IPS-18a (cell line): ENCODE measurements around the gene TMEM132A.

ENCODE experiments used
- H3K27ac ChIP-seq: one replicate; pipeline ENCODE4 v1.5.1; 2013; ENCODE audit warnings: low read length
- H3K27me3 ChIP-seq: one replicate; pipeline ENCODE4 v1.6.1; 2013; ENCODE audit warnings: mild to moderate bottlenecking, low read length; ENCODE audit not compliant: control insufficient read depth, insufficient read depth
- H3K36me3 ChIP-seq: one replicate; pipeline ENCODE4 v1.6.1; 2013; ENCODE audit warnings: low read depth, low read length; ENCODE audit not compliant: control insufficient read depth
- H3K4me1 ChIP-seq: one replicate; pipeline ENCODE4 v1.6.1; 2013; ENCODE audit warnings: low read depth, low read length; ENCODE audit not compliant: control insufficient read depth
- H3K4me3 ChIP-seq: one replicate; pipeline ENCODE4 v1.5.1; 2013; ENCODE audit warnings: low read length
- H3K9ac ChIP-seq: one replicate; pipeline ENCODE4 v1.6.1; 2013; ENCODE audit warnings: mild to moderate bottlenecking, low read length, moderate library complexity
- H3K9me3 ChIP-seq: one replicate; pipeline ENCODE4 v1.6.1; 2013; ENCODE audit warnings: low read depth, low read length; ENCODE audit not compliant: control insufficient read depth

The TMEM132A gene

DNA sequence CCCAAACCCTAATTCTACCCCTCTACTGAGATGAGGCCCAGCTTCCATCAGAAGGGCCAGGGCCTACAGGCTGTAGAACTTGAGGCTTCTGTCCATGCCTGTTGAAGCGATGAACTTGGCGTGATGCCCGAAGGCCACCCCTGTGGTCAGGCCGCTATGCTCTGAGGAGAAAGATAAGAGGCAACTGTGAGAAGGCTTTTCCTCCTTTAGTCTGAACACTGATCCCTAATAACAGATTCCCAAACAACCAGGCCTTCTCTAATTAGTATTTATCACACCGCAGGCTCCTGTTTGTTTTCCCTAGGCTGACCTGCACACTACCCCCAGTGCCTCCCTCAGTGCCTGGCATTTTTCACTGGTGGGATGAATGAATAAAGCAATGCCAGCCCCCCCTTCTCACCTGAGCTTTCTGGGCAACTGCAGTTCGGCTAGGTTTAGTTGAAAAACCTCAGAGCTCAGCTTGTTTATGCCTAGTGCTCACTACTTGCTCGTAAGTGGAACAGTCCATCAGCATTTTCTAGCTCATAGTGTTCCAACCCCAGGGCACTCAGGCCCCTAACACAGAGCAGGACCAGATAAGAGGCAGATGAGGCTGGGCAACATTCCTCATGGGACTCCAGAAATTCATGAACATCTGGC, 33.0 kb upstream of the TMEM132A start:
- no peak overlapping the region for H3K9ac ChIP-seq

DNA sequence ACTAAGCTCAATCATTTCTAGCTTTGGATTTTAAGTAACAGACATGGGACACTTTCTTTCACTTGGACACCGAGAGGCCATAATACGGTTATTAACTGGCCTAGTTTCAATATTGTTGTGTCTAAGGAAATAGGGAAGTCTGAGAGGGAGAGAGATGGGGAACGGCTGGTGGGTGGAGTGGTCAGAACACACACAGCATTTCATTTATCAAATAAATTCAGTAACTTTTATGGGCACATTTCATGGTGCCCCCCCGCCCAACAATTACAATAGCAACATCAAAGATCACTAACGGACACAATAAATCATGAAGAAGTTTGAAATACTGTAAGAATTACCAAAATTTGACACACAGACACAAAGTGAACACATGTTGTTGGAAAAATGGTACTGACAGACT, 28.6 kb upstream of the TMEM132A start:
- no peaks in the 10 kb centered on the region for H3K9me3 ChIP-seq
- H3K27ac ChIP-seq: no peak overlapping the region
- H3K36me3 ChIP-seq: peaks cover 88% of the 10 kb centered on the region
- no peak overlapping the region for H3K9ac ChIP-seq
- no peak overlapping the region for H3K4me3 ChIP-seq
- no peaks in the 10 kb centered on the region for H3K27me3 ChIP-seq
- no peaks in the 10 kb centered on the region for H3K4me1 ChIP-seq

More for the DNA sequence above, 33.0 kb upstream of the TMEM132A start:
- Histone ChIP-seq H3K9me3 (no peaks in the 10 kb centered on the region), H3K4me1 (no peaks in the 10 kb centered on the region), H3K27ac (no peak overlapping the region), H3K4me3 (no peak overlapping the region), H3K27me3 (no peaks in the 10 kb centered on the region), H3K36me3 (peaks cover 54% of the 10 kb centered on the region)

DNA sequence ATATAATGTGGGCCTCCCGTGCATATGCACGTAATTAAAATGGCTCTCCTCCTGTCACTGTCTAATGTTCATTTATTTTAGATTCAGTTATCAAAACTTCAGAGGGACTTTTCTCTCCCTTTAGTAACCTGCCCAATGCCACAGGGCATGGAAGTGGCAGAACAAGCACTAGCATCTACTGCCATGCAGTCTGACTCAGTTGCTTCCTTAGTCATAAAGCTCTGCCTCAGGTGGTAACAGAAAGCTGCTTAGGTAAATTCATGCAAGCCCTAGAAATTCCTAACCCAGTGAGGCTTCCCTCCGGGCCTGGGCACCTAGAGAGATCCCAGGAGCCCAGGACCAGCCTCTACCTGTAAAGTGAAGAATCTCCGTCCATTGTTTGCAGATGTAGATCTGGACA, 26.8 kb upstream of the TMEM132A start:
- H3K9ac ChIP-seq: no peak overlapping the region
- no peaks in the 10 kb centered on the region for H3K9me3 ChIP-seq
- H3K36me3 ChIP-seq: peaks cover 91% of the 10 kb centered on the region
- H3K4me3 ChIP-seq: no peak overlapping the region
- no peak overlapping the region for H3K27ac ChIP-seq
- no peaks in the 10 kb centered on the region for H3K27me3 ChIP-seq
- H3K4me1 ChIP-seq: no peaks in the 10 kb centered on the region

DNA sequence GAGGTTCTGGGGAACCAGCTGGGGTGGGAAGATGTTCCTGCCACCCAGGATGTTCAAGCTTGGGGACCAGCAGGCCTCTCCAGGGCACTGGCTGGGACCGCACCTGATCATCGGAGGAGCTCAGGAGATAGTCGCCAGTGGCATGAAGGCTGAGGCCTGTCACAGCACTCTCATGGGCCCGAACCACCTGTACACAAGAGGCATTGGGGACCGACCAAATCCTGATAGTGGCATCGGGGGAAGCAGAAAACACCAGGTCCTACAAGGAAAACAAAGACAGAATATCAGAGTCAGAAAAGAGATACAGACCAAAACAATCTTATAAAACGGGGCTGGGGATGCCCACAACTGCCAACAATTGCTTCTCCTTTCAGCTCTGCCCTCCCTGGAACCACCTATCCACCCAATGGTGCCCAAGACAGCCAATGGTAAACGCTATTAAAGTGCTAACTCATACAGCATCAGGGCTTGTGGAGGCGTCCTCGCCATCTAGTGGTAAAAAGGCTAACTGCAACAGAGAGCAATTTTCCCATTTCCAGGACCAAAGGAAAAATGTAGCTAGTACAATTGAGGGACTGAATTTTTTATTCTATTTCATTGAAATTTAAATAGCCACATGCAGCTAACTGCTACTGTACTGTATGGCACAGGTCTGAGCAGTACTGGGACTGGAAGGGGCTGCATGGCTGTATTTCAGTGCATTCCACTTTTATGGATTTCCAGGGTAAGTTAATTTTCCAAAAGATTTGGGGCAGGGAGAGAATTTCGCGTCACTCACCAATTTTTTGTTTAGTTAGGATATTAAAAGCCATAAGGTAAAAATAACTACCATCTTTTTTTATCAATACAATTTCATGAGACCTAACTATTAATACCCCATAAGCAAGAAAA, 25.0 kb upstream of the TMEM132A start:
- no peaks in the 10 kb centered on the region for H3K9me3 ChIP-seq
- peaks cover 87% of the 10 kb centered on the region for H3K36me3 ChIP-seq
- no peak overlapping the region for H3K9ac ChIP-seq
- no peaks in the 10 kb centered on the region for H3K27me3 ChIP-seq
- peak overlapping the region; percentile 70 for H3K27ac ChIP-seq
- no peaks in the 10 kb centered on the region for H3K4me1 ChIP-seq
- no peak overlapping the region for H3K4me3 ChIP-seq

DNA sequence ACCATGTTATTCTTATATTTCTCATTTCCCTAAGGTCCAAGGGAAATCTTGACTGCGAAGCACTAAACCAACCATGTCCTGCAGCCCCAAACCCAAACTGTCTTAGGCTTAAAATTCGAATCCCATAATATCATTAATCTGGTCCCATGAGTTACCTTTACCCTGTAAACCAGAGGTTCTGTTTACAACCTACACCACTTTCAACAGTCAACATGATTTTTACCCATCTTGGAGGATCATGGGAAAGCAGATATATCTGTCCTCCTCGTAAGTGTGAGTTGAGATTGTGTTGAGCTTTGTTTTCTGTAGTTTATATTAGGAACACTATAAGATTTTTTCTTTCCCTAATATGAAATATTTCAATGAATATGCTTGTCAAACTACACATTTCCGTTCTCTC, 24.3 kb upstream of the TMEM132A start:
- H3K36me3 ChIP-seq: peaks cover 81% of the 10 kb centered on the region

DNA sequence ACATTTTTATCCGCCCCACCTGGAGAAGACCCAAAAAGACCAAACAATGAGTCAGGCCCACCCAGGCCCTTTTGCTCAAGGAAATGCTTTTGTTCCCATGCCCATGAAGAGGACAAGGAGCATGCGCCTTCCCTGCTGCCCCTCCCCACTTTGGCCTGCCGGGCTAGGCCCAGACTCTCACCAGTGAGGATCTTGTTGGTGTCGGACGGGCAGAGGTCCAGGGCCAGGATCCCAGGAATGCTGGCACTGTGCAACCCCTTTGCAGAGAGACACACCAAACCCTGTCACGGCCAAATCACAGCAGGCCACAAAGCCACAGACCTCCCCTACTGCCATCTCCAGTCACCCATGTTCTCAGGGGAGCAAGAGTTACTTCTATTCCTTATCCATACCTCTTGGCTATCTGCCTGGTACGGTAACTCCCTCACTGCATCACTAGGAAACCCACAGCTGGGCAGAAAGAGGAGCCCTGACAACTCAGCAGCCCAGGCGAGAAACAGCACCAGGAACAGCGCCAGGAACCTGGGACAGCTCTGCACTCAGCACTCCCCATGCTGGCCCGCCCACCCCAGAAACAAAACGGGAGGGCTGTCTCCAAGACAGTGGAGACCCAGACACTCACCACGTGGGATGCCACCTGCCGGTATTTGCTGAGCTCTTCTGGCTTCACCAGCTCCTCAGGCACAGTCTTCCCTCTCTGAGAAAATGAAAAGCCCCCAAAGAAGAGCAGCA, 23.4 kb upstream of the TMEM132A start:
- H3K27ac ChIP-seq: no peak overlapping the region
- H3K4me1 ChIP-seq: no peaks in the 10 kb centered on the region
- H3K4me3 ChIP-seq: no peak overlapping the region
- H3K36me3 ChIP-seq: peaks cover 72% of the 10 kb centered on the region
- no peaks in the 10 kb centered on the region for H3K9me3 ChIP-seq
- no peak overlapping the region for H3K9ac ChIP-seq
- no peaks in the 10 kb centered on the region for H3K27me3 ChIP-seq

More for the DNA sequence above, 24.3 kb upstream of the TMEM132A start:
- H3K9me3 ChIP-seq: no peaks in the 10 kb centered on the region
- no peak overlapping the region for H3K9ac ChIP-seq
- no peaks in the 10 kb centered on the region for H3K4me1 ChIP-seq
- no peak overlapping the region for H3K4me3 ChIP-seq
- no peaks in the 10 kb centered on the region for H3K27me3 ChIP-seq
- H3K27ac ChIP-seq: no peak overlapping the region

DNA sequence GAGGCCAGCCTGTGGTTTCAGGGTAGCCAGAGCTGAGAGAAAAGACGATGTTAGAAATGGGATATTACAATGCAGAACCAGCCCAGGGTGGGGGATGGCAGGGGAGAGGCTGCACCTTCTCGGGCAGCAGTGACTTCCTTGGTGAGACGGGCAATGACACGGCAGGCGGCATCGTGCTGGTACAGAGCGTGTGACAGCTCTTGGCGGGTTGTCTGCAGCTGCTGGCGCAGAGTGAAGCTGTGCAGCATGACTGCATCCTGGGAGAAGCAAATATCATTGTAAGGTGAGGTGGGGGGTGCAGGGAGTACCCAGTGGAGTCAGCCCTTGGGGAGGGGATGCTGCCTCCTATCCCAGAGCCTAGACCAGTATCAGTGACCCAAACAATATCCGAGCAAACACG, 21.6 kb upstream of the TMEM132A start:
- Histone ChIP-seq H3K4me1 (no peaks in the 10 kb centered on the region), H3K9ac (no peak overlapping the region), H3K27ac (no peak overlapping the region), H3K36me3 (peaks cover 55% of the 10 kb centered on the region), H3K9me3 (no peaks in the 10 kb centered on the region), H3K27me3 (no peaks in the 10 kb centered on the region), H3K4me3 (no peak overlapping the region)

DNA sequence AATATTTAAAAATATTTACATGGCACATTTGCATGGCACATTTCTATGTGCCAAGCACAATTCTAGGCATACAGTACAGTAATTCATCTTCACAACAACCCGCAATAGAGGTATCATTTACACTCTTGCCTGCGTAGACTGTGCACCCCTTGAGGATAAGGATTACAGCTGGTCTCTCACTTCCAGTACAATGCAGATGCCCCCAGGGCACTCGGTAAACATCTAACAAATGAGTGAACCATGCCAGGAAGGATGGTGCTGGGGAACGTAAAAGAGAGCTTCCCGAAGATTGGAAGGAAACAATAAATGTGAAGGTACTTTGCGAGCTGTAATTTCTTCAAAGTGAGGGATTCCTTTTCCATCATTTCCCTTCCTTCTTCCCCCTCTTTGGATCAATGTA, 19.2 kb upstream of the TMEM132A start:
- Histone ChIP-seq H3K9me3 (no peaks in the 10 kb centered on the region), H3K27me3 (peaks cover 2% of the 10 kb centered on the region), H3K27ac (no peak overlapping the region), H3K9ac (peak overlapping the region; percentile 95), H3K4me1 (no peaks in the 10 kb centered on the region), H3K4me3 (peak overlapping the region; percentile 96), H3K36me3 (peaks cover 33% of the 10 kb centered on the region)

DNA sequence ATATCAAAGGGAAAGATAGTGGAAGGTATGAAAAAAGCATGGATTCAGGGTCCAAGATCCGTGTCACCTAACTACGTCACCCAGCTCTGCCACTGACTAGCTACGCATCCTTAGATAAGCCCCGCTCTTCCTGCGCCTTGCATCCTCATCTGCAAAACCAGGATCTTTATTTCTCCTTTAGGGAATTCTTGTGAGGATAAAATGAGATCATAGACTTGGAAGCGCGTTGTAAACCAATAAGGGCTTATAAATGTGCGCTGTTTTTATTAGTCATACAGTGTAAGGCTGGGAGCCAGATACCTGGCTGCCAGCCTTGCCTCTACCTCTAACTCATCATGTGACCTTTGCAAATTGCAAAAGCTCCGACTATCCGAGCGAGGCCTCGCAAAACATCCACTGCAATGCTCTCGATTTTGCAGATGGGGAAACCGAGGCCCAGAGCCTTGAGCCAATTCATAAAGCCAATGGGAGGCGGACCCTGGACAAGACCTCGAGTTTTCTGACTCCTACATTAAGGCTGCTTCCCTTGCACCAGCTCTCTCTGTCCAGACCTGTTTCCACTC, 18.6 kb upstream of the TMEM132A start:
- Histone ChIP-seq H3K4me1 (no peaks in the 10 kb centered on the region), H3K4me3 (peak overlapping the region; percentile 96), H3K27ac (peak overlapping the region; percentile 38), H3K27me3 (peaks cover 7% of the 10 kb centered on the region), H3K9ac (peak overlapping the region; percentile 95), H3K36me3 (peaks cover 28% of the 10 kb centered on the region), H3K9me3 (no peaks in the 10 kb centered on the region)

DNA sequence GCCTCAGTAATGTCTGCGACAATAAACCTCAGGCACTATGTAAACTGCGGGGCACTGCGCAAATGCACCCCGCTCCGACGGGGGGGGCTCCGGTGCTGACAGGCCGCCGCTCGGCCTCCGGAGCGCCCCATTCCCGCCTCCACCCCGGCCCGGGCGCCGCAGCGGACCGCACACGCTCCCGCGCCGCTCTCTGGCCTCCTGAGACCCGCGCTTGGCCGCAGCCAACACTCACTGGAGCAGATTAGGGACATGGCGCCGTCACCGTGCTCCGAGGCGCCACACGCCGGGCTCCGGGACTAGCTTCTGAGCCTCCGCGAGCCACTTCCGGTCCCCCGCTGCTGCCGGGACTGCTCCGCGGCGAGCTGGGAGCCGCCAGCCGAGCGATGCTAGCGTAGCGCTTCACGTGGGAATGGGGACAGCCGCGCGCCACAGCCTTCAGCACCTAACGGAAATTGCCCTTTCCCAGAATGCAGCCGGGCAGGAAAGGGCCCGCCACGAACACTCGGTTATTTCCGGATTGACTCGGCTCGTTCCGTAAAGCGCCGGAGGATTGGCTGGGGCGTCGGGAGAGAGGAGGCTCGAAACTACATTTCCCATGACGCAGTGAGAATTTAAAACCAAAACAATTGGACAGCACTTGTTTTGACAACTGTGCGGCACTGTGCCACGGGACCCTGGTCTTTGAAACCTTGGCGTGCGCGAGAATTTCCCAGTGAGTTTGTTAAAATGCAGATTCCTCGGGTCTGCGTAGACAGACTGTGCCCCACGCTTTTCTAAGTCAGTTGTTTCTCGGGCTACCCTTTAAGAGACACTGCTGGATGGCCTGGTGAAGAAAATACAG, 17.9 kb upstream of the TMEM132A start, which contains the start of gene PRPF19:
Gene PRPF19, minus strand, starts transcription at position 454 of the 841 bp plus-strand sequence. Its CDS starts 203 bp downstream, at position 251.
- Histone ChIP-seq H3K9ac (peak within 1 kb of the TSS; percentile 95), H3K4me3 (peak within 1 kb of the TSS; percentile 96), H3K9me3 (no peaks in the 10 kb centered on the region), H3K27ac (peak within 1 kb of the TSS; percentile 38), H3K27me3 (peaks cover 12% of the 10 kb centered on the region), H3K4me1 (no peaks in the 10 kb centered on the region), H3K36me3 (peaks cover 23% of the 10 kb centered on the region)
